Measurements from ENCODE around the gene HOXD10. TPM values are rescaled to one million over a fixed set of nuclear protein-coding genes. Genes with fewer than 3 reads are reported as not detected.
A peak's percentile ranks its signal among the peaks of the same experiment; 100 is the strongest.

HOXD10 gene
- total and polyA plus RNA-seq, 2 experiments from 2014 or later, result not detected

DNA sequence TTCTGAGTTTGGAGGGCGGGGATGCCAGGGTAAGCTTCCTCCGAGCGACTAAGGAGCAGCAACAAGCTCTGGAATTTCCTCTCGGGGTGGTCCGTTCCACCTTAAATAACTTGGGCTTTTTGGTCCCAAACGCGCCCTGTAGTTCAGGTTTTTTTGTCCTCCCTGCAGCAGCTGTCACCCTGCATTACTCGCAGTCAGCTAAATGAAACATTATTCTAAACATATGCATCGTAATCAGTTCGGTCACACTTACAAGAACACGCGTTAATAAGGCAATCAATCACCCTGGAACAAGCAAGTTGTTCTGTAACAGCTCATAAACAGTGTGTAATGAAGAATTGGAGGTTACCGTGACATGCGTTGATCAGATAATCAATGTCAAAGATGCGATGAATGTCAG is 41.1 kb upstream of the HOXD10 start (continued):
- TF ChIP-seq ETS1 (IDR thresholded peaks at IDR 0.05) (no peak), ZNF331 (CRISPR knock-in tag; IDR thresholded peaks at IDR 0.05; ENCODE audit: low read depth) (no peak), EZH2phosphoT487 (IDR thresholded peaks at IDR 0.05; ENCODE audit: unreplicated experiment) (no peak), REST (IDR thresholded peaks at IDR 0.05; ENCODE audit: unreplicated experiment) (no peak), NANOG (IDR thresholded peaks at IDR 0.05; ENCODE audit: borderline replicate concordance) (no peak), ZNF114 (CRISPR knock-in tag; IDR thresholded peaks at IDR 0.05) (no peak), POLR2AphosphoS5 (IDR thresholded peaks at IDR 0.05; ENCODE audit: low read depth) (no peak), CREB1 (CRISPR knock-in tag; IDR thresholded peaks at IDR 0.05; ENCODE audit: low read depth) (no peak), STAT1 (IDR thresholded peaks at IDR 0.05; ENCODE audit: unreplicated experiment) (no peak), EZH2 (IDR thresholded peaks at IDR 0.05; ENCODE audit: low read depth, unreplicated experiment) (no peak)
- TF ChIP-seq, protein P1, sequence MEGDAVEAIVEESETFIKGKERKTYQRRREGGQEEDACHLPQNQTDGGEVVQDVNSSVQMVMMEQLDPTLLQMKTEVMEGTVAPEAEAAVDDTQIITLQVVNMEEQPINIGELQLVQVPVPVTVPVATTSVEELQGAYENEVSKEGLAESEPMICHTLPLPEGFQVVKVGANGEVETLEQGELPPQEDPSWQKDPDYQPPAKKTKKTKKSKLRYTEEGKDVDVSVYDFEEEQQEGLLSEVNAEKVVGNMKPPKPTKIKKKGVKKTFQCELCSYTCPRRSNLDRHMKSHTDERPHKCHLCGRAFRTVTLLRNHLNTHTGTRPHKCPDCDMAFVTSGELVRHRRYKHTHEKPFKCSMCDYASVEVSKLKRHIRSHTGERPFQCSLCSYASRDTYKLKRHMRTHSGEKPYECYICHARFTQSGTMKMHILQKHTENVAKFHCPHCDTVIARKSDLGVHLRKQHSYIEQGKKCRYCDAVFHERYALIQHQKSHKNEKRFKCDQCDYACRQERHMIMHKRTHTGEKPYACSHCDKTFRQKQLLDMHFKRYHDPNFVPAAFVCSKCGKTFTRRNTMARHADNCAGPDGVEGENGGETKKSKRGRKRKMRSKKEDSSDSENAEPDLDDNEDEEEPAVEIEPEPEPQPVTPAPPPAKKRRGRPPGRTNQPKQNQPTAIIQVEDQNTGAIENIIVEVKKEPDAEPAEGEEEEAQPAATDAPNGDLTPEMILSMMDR (conservative IDR thresholded peaks at IDR 0.05; ENCODE audit: low read depth in 2 of 2), result no peak

GRCh38 chr2:176076063-176076462 is 40.5 kb upstream of the HOXD10 start:
- Histone ChIP-seq H3K27ac (ENCODE audit: low read depth) (no peak overlapping the region), H3K79me2 (replicated peaks; ENCODE audit: insufficient read depth) (no peaks in the 10 kb centered on the region), H2AFZ (no peak overlapping the region), H3K27me3 (ENCODE audit: insufficient read depth) (peaks cover 98% of the 10 kb centered on the region), H3K4me3 (no peak overlapping the region), H3K9me2 (ENCODE audit: insufficient read depth) (no peaks in the 10 kb centered on the region), H3K4me2 (no peak overlapping the region), H4K20me1 (replicated peaks; ENCODE audit: insufficient read depth) (peaks cover 34% of the 10 kb centered on the region), H3K4me1 (ENCODE audit: insufficient read depth) (peaks cover 25% of the 10 kb centered on the region), H3F3A (replicated peaks; ENCODE audit: low read depth) (peaks cover 28% of the 10 kb centered on the region), H3K36me3 (ENCODE audit: insufficient read depth) (no peaks in the 10 kb centered on the region)
- H3K4me3 Mint-ChIP-seq, result no peak overlapping the region
- H3K4me1 Mint-ChIP-seq, result peaks cover 33% of the 10 kb centered on the region
- no peak overlapping the region for H3K27ac Mint-ChIP-seq
- H3K9me3 Mint-ChIP-seq, result peaks cover 2% of the 10 kb centered on the region; the same call in 1 of the 3 replicates
- peaks cover 96% of the 10 kb centered on the region for H3K27me3 Mint-ChIP-seq (ENCODE audit: insufficient read depth, low read depth, poor library complexity)
- peaks cover 1% of the 10 kb centered on the region; the same call in 2 of the 3 replicates for H3K36me3 Mint-ChIP-seq (ENCODE audit: low read depth)
- DNase-seq (ENCODE audit: low spot score), result no peak
- TF ChIP-seq, protein P1 (conservative IDR thresholded peaks at IDR 0.05; ENCODE audit: low read depth in 2 of 2), result no peak
- TF ChIP-seq ETS1 (IDR thresholded peaks at IDR 0.05) (no peak), EZH2 (IDR thresholded peaks at IDR 0.05; ENCODE audit: low read depth, unreplicated experiment) (peak; percentile 54), POLR2AphosphoS5 (IDR thresholded peaks at IDR 0.05; ENCODE audit: low read depth) (no peak), JUNB (IDR thresholded peaks at IDR 0.05; ENCODE audit: unreplicated experiment) (no peak)
- ATAC-seq, result no peak

Data from GM23338 (cell line).